ENCODE results near the gene PPCDC. TPM values are rescaled to one million over a fixed set of nuclear protein-coding genes. Genes with fewer than 3 reads are reported as not detected.

PPCDC gene
- polyA plus RNA-seq, 3 donors = 14.2 to 33.7 (median 18.7) TPM

DNA sequence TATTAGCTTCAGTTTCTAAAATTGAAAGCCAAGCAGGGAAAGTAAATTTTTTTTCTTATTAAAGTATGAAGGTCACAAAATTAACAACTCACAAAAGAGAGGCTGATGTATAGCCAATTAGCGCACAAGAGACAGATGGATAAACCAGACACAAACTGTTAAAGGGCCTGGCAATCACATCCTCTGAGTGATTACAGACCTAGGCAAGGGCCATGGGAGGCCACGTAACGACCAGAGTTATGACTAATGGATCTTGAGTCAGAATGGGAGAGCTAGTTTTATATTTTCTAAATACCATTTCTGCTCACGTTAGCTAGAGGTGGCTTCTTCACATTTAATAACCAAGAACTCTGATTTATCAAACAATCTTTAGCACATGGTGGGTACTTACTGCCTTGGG lies 45.8 kb upstream of the PPCDC start:
- H3K36me3 ChIP-seq (replicated peaks in 1 of 2; ENCODE audit: control insufficient read depth in 1 of 2, insufficient read depth in 2 of 2, low read length in 2 of 2) = no peaks in the 10 kb centered on the region
- Mint-ChIP-seq H3K36me3 (no peaks in the 10 kb centered on the region), H3K27me3 (ENCODE audit: low read depth in 3 of 3) (peaks cover 11 to 23% (median 15%) of the 10 kb centered on the region in 3 donors), H3K4me3 (no peak overlapping the region), H3K9me3 (peaks cover 0 to 8% (median 0%) of the 10 kb centered on the region in 7 donors), H3K4me1 (no peaks in the 10 kb centered on the region), H3K27ac (no peak overlapping the region)
- TF ChIP-seq, protein P1, sequence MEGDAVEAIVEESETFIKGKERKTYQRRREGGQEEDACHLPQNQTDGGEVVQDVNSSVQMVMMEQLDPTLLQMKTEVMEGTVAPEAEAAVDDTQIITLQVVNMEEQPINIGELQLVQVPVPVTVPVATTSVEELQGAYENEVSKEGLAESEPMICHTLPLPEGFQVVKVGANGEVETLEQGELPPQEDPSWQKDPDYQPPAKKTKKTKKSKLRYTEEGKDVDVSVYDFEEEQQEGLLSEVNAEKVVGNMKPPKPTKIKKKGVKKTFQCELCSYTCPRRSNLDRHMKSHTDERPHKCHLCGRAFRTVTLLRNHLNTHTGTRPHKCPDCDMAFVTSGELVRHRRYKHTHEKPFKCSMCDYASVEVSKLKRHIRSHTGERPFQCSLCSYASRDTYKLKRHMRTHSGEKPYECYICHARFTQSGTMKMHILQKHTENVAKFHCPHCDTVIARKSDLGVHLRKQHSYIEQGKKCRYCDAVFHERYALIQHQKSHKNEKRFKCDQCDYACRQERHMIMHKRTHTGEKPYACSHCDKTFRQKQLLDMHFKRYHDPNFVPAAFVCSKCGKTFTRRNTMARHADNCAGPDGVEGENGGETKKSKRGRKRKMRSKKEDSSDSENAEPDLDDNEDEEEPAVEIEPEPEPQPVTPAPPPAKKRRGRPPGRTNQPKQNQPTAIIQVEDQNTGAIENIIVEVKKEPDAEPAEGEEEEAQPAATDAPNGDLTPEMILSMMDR (IDR thresholded peaks at IDR 0.05) = no peak
- no peak overlapping the region for H3K4me3 ChIP-seq (replicated peaks in 1 of 3; ENCODE audit: low read depth in 2 of 3, low read length in 3 of 3)
- H2AFZ ChIP-seq (ENCODE audit: insufficient read depth, low read depth, low read length, poor library complexity, severe bottlenecking) = no peak overlapping the region
- H3K4me1 ChIP-seq (ENCODE audit: control insufficient read depth in 1 of 2, insufficient read depth in 2 of 2, low read length in 2 of 2) = no peaks in the 10 kb centered on the region
- H3K4me2 ChIP-seq (replicated peaks; ENCODE audit: extremely low read depth, low read length, poor library complexity, severe bottlenecking) = no peak overlapping the region
- H3K27ac ChIP-seq (ENCODE audit: low read depth in 1 of 2, low read length in 2 of 2) = no peak overlapping the region
- no peak for DNase-seq
- no peaks in the 10 kb centered on the region for H3K27me3 ChIP-seq (ENCODE audit: control insufficient read depth in 2 of 2, insufficient read depth in 2 of 2, low read length in 2 of 2)
- intact Hi-C loops (cut with micrococcal nuclease) = loop anchor here in 1 of 2 donors (10.0 kb wide), 1 partner anchor 303 kb away; no protein-coding TSS in a partner anchor
- H3K79me2 ChIP-seq (ENCODE audit: insufficient read depth, low read length) = no peaks in the 10 kb centered on the region
- H4K20me1 ChIP-seq (ENCODE audit: insufficient read depth, low read length) = no peaks in the 10 kb centered on the region
- H3K9ac ChIP-seq (ENCODE audit: insufficient read depth, low read length, poor library complexity, severe bottlenecking) = no peak overlapping the region
- H3K9me3 ChIP-seq (replicated peaks in 1 of 2; ENCODE audit: control insufficient read depth in 1 of 2, insufficient read depth in 1 of 2, low read length in 2 of 2) = no peaks in the 10 kb centered on the region
- WGBS (ENCODE audit: insufficient coverage) = 100% methylated on average over 1 of the region's 4 CpGs

GRCh38 chr15:74978077-74978476 lies 45.3 kb upstream of the PPCDC start:
- Histone ChIP-seq H3K4me2 (replicated peaks; ENCODE audit: extremely low read depth, low read length, poor library complexity, severe bottlenecking) (no peak overlapping the region), H3K9me3 (replicated peaks in 1 of 2; ENCODE audit: control insufficient read depth in 1 of 2, insufficient read depth in 1 of 2, low read length in 2 of 2) (no peaks in the 10 kb centered on the region), H2AFZ (ENCODE audit: insufficient read depth, low read depth, low read length, poor library complexity, severe bottlenecking) (no peak overlapping the region), H3K4me1 (ENCODE audit: control insufficient read depth in 1 of 2, insufficient read depth in 2 of 2, low read length in 2 of 2) (no peaks in the 10 kb centered on the region), H4K20me1 (ENCODE audit: insufficient read depth, low read length) (no peaks in the 10 kb centered on the region), H3K36me3 (replicated peaks in 1 of 2; ENCODE audit: control insufficient read depth in 1 of 2, insufficient read depth in 2 of 2, low read length in 2 of 2) (no peaks in the 10 kb centered on the region), H3K79me2 (ENCODE audit: insufficient read depth, low read length) (no peaks in the 10 kb centered on the region), H3K27me3 (ENCODE audit: control insufficient read depth in 2 of 2, insufficient read depth in 2 of 2, low read length in 2 of 2) (no peaks in the 10 kb centered on the region), H3K4me3 (replicated peaks in 1 of 3; ENCODE audit: low read depth in 2 of 3, low read length in 3 of 3) (no peak overlapping the region), H3K27ac (ENCODE audit: low read depth in 1 of 2, low read length in 2 of 2) (no peak overlapping the region), H3K9ac (ENCODE audit: insufficient read depth, low read length, poor library complexity, severe bottlenecking) (no peak overlapping the region)
- peaks cover 0 to 8% (median 0%) of the 10 kb centered on the region in 7 donors for H3K9me3 Mint-ChIP-seq
- H3K27me3 Mint-ChIP-seq (ENCODE audit: low read depth in 3 of 3) = peaks cover 11 to 22% (median 13%) of the 10 kb centered on the region in 3 donors
- no peak overlapping the region for H3K27ac Mint-ChIP-seq
- H3K36me3 Mint-ChIP-seq = no peaks in the 10 kb centered on the region
- TF ChIP-seq, protein P1 (IDR thresholded peaks at IDR 0.05) = no peak
- no CpG with 5 or more reads among the region's 1 CpG for WGBS (ENCODE audit: insufficient coverage)
- intact Hi-C loops (cut with micrococcal nuclease) = loop anchor here in 1 of 2 donors (10.0 kb wide), 1 partner anchor 303 kb away; no protein-coding TSS in a partner anchor
- H3K4me1 Mint-ChIP-seq = no peaks in the 10 kb centered on the region
- H3K4me3 Mint-ChIP-seq = no peak overlapping the region
- DNase-seq = no peak

Data from CD14-positive monocyte (primary cell).